ENCODE data around the gene SPAG16. TPM values are rescaled to one million over a fixed set of nuclear protein-coding genes. Genes with fewer than 3 reads are reported as not detected.

Gene SPAG16
- polyA plus RNA-seq, 6 donors from 2014 or later, result 8.4 to 19.7 (median 15.7) TPM

DNA sequence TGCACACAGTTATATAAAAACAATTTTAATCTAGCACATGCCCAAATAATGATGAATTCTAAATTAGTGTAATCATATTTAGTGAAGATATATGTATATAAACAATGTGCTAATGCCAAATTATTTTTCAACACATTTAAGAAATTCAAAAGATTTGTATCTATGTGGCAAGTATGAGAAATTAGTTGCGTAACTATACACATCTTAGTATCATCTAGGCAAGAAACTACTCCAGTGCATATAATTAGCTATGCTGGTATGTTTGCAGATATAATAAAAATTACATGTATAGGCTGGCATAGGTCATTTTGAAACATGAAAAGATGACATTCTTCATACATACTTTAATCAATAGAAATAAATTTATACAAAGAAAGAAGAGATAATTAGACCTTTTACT, 874.6 kb downstream of the SPAG16 start:
- ATAC-seq (ENCODE audit: low read depth in 2 of 2) (no peak), DNase-seq (no peak)
- Mint-ChIP-seq H3K4me3 (no peak overlapping the region), H3K27me3 (no peaks in the 10 kb centered on the region), H3K36me3 (no peaks in the 10 kb centered on the region), H3K4me1 (no peaks in the 10 kb centered on the region), H3K27ac (no peak overlapping the region), H3K9me3 (peaks cover 0 to 1% (median 0%) of the 10 kb centered on the region in 7 donors)

- H3K4me1 Mint-ChIP-seq, result no peaks in the 10 kb centered on the region
- H3K27me3 Mint-ChIP-seq, result no peaks in the 10 kb centered on the region
- peaks cover 0 to 3% (median 0%) of the 10 kb centered on the region in 7 donors for H3K9me3 Mint-ChIP-seq
- DNase-seq (no peak), ATAC-seq (ENCODE audit: low read depth in 2 of 2) (no peak)
- H3K4me3 Mint-ChIP-seq, result no peak overlapping the region
- H3K27ac Mint-ChIP-seq, result no peak overlapping the region
- no peaks in the 10 kb centered on the region for H3K36me3 Mint-ChIP-seq
Observed at GRCh38 chr2:214169281-214169680, 885.0 kb downstream of the SPAG16 start.

DNA sequence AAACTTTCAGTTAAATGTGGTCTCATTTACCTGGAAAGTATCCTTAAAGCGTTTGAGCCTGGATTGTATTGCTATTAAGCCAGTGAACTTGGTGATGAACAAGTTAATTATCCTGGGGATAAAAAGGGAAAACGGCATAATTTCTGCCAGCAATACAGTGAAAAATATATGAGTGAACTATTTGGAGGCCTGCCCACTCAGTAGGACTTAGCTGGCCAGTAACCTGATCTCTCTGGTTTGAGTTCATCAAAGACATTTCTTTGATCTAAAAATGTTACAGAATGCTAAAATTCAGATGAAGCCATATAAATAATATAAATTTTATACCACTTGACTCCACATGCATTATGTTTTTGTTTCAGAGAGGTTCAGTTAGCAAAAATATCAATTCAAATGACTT, 885.5 kb downstream of the SPAG16 start:
- Mint-ChIP-seq H3K4me1 (no peaks in the 10 kb centered on the region), H3K36me3 (no peaks in the 10 kb centered on the region), H3K9me3 (peaks cover 0 to 3% (median 0%) of the 10 kb centered on the region in 7 donors), H3K4me3 (no peak overlapping the region), H3K27me3 (no peaks in the 10 kb centered on the region), H3K27ac (no peak overlapping the region)
- DNase-seq (no peak), ATAC-seq (ENCODE audit: low read depth in 2 of 2) (no peak)

DNA sequence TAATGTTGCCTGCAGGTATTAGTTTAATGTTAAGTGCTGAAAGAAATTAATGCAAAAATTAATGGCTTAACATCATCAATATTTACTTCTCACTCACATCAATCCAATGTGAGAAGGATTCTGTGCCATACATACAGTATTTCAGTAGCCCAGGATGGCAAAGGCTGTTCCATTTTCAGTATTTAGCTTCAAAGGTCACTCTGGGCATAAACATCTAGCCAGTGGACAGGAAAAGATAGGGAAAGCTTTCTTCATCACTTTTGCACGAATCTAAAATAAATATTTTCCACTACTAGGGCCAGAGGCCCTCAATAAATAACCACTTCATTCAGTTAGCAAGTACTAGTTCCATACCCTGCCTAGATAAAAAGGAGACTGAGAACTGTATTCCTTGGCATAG, 890.3 kb downstream of the SPAG16 start:
- ATAC-seq (ENCODE audit: low read depth in 2 of 2) (no peak), DNase-seq (no peak)
- Mint-ChIP-seq H3K4me3 (no peak overlapping the region), H3K27ac (no peak overlapping the region), H3K4me1 (no peaks in the 10 kb centered on the region), H3K27me3 (no peaks in the 10 kb centered on the region), H3K36me3 (no peaks in the 10 kb centered on the region), H3K9me3 (no peaks in the 10 kb centered on the region)

- no peaks in the 10 kb centered on the region for H3K9me3 Mint-ChIP-seq
- no peak overlapping the region for H3K27ac Mint-ChIP-seq
- no peaks in the 10 kb centered on the region for H3K36me3 Mint-ChIP-seq
- H3K27me3 Mint-ChIP-seq, result no peaks in the 10 kb centered on the region
- DNase-seq (no peak), ATAC-seq (ENCODE audit: low read depth in 2 of 2) (no peak)
- no peak overlapping the region for H3K4me3 Mint-ChIP-seq
- no peaks in the 10 kb centered on the region for H3K4me1 Mint-ChIP-seq
Observed at GRCh38 chr2:214180071-214180470, 895.8 kb downstream of the SPAG16 start.

DNA sequence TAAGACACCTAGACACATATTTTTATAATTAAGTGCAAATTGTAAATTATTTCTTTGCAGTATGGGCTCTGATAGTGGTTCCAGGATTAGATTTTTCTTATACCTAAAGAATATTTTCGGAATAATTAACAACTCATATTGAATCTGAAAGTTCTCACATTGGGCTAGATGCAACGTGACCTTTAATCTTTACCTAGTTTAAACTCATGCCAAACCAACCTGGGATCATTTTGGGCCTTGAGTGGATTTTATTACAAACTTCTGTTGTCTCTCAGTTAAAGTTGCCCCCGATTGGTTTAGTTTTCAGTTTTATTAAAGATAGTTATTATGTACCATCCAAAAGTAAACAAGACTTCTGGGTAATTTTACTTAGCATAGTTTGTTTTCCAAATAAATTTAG, 896.4 kb downstream of the SPAG16 start:
- DNase-seq (no peak), ATAC-seq (ENCODE audit: low read depth in 2 of 2) (no peak)
- Mint-ChIP-seq H3K4me1 (no peaks in the 10 kb centered on the region), H3K4me3 (no peak overlapping the region), H3K36me3 (no peaks in the 10 kb centered on the region), H3K27me3 (no peaks in the 10 kb centered on the region), H3K9me3 (no peaks in the 10 kb centered on the region), H3K27ac (no peak overlapping the region)

DNA sequence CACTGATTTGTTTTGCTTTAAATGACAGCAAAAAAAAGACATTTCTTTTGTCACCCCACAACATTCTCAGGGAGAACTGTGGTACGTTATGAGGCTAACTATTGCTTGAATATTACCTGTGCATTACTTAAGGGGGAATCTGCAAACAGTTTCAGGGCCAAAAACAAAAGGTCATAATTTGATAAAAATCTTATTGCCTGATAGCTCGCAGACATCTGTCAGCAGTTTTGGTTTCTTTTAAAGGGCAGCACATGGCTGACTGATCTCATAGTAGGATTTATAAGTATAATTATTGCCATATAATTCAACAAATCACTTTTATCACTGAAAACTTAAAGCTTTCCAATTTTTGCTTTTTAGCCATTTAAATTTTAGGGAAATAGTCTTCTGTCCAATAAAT, 900.2 kb downstream of the SPAG16 start:
- Mint-ChIP-seq H3K36me3 (no peaks in the 10 kb centered on the region), H3K4me3 (no peak overlapping the region), H3K27ac (no peak overlapping the region), H3K9me3 (no peaks in the 10 kb centered on the region), H3K27me3 (no peaks in the 10 kb centered on the region), H3K4me1 (no peaks in the 10 kb centered on the region)
- DNase-seq, result no peak
- no peak for ATAC-seq (ENCODE audit: low read depth in 2 of 2)

GRCh38 chr2:214185546-214185945, 901.3 kb downstream of the SPAG16 start:
- ATAC-seq (ENCODE audit: low read depth in 2 of 2) (no peak), DNase-seq (no peak)
- H3K9me3 Mint-ChIP-seq, result peaks cover 0 to 2% (median 0%) of the 10 kb centered on the region in 7 donors
- peak overlapping the region in 1 of 8 donors; percentile 37 for H3K4me3 Mint-ChIP-seq
- H3K36me3 Mint-ChIP-seq, result no peaks in the 10 kb centered on the region
- H3K27me3 Mint-ChIP-seq, result no peaks in the 10 kb centered on the region
- no peak overlapping the region for H3K27ac Mint-ChIP-seq
- no peaks in the 10 kb centered on the region for H3K4me1 Mint-ChIP-seq

DNA sequence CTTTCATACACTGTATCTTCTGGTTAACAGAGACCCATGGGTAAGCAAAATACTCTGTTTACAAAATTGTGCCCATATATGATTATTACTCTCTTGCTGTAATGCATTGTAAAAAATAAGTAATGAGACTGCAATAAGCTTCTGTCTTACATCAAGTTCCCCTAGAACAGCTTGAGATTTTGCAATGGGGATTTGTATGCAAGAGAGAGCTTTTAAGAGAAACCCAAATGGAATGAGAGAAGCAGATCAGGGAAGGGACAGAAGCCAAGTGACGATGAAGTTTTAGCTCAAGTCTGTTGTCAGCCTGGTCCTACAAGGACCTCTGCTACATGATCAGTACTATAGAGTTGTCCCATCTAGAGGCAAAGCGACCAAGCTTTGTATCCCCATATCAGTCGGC, 908.4 kb downstream of the SPAG16 start:
- no peak overlapping the region for H3K4me3 Mint-ChIP-seq
- H3K36me3 Mint-ChIP-seq, result no peaks in the 10 kb centered on the region
- no peaks in the 10 kb centered on the region for H3K4me1 Mint-ChIP-seq
- no peak for ATAC-seq (ENCODE audit: low read depth in 2 of 2)
- peaks cover 0 to 2% (median 0%) of the 10 kb centered on the region in 7 donors for H3K9me3 Mint-ChIP-seq
- no peaks in the 10 kb centered on the region for H3K27me3 Mint-ChIP-seq
- no peak overlapping the region for H3K27ac Mint-ChIP-seq
- no peak for DNase-seq

DNA sequence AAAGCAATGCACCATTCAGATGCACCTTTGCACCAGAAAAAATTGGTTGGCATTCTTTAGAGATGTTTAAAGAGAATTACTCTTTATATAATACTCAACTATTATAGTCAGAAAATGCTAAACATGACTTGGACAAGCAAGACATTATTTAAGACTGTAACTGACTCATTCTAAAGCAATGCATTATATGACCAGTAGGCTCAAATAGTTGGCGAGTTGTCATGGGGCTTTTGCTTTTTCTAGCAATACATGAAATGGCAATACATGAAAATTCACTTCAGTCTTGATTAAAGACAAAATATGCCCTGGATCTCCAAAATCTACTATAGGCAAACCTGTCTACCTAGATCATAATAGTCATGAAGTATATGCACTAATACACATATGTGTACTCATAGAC, 909.7 kb downstream of the SPAG16 start:
- ATAC-seq (ENCODE audit: low read depth in 2 of 2) (no peak), DNase-seq (no peak)
- H3K4me3 Mint-ChIP-seq, result no peak overlapping the region
- H3K27ac Mint-ChIP-seq, result no peak overlapping the region
- H3K36me3 Mint-ChIP-seq, result no peaks in the 10 kb centered on the region
- H3K4me1 Mint-ChIP-seq, result no peaks in the 10 kb centered on the region
- H3K9me3 Mint-ChIP-seq, result peaks cover 0 to 3% (median 0%) of the 10 kb centered on the region in 7 donors
- H3K27me3 Mint-ChIP-seq, result no peaks in the 10 kb centered on the region

- no peak for ATAC-seq (ENCODE audit: low read depth in 2 of 2)
- peaks cover 0 to 5% (median 0%) of the 10 kb centered on the region in 7 donors for H3K9me3 Mint-ChIP-seq
- DNase-seq, result no peak
- H3K27me3 Mint-ChIP-seq, result no peaks in the 10 kb centered on the region
- no peak overlapping the region for H3K4me3 Mint-ChIP-seq
- H3K27ac Mint-ChIP-seq, result no peak overlapping the region
- no peaks in the 10 kb centered on the region for H3K36me3 Mint-ChIP-seq
- no peaks in the 10 kb centered on the region for H3K4me1 Mint-ChIP-seq
Observed at GRCh38 chr2:214196260-214196659, 912.0 kb downstream of the SPAG16 start.

GRCh38 chr2:214201892-214202291, 917.6 kb downstream of the SPAG16 start:
- no peaks in the 10 kb centered on the region for H3K4me1 Mint-ChIP-seq
- no peak for DNase-seq
- no peak for ATAC-seq (ENCODE audit: low read depth in 2 of 2)
- no peak overlapping the region for H3K27ac Mint-ChIP-seq
- H3K4me3 Mint-ChIP-seq, result no peak overlapping the region
- peaks cover 0 to 7% (median 4%) of the 10 kb centered on the region in 7 donors for H3K9me3 Mint-ChIP-seq
- no peaks in the 10 kb centered on the region for H3K36me3 Mint-ChIP-seq
- no peaks in the 10 kb centered on the region for H3K27me3 Mint-ChIP-seq

GRCh38 chr2:214203214-214203613, 919.0 kb downstream of the SPAG16 start:
- peaks cover 0 to 7% (median 4%) of the 10 kb centered on the region in 7 donors for H3K9me3 Mint-ChIP-seq
- no peaks in the 10 kb centered on the region for H3K27me3 Mint-ChIP-seq
- H3K4me3 Mint-ChIP-seq, result no peak overlapping the region
- no peak overlapping the region for H3K27ac Mint-ChIP-seq
- no peaks in the 10 kb centered on the region for H3K36me3 Mint-ChIP-seq
- ATAC-seq (ENCODE audit: low read depth in 2 of 2) (no peak), DNase-seq (no peak)
- H3K4me1 Mint-ChIP-seq, result no peaks in the 10 kb centered on the region

DNA sequence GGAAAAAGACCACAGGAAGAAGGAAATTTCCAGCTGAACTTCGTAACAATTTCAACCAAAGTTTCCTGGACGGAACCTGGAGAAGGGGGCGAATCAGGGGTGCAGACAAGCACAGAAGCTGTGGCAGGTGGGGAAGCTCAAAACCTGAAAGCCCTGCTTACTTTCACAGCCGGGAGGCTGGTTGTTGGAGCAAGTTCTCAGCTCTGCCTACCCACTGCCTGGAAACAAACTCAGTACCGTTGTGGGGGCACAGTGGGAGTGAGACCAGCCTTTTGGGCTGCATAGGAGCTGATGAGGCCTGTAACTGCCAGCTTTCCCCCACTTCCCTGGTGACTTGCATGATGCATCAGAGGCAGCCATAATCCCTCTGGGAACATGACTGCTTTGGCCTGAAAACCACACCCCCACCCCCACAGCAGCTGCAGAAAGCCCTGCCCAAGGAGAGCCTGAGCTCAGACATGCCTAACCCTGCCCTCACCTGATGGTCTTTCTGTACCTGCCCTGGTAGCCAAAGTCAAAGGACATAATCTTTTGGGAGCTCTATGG, 919.6 kb downstream of the SPAG16 start:
- Mint-ChIP-seq H3K27me3 (no peaks in the 10 kb centered on the region), H3K9me3 (peaks cover 0 to 6% (median 4%) of the 10 kb centered on the region in 7 donors), H3K4me3 (no peak overlapping the region), H3K27ac (no peak overlapping the region), H3K36me3 (no peaks in the 10 kb centered on the region), H3K4me1 (no peaks in the 10 kb centered on the region)
- ATAC-seq (ENCODE audit: low read depth in 2 of 2), result no peak
- DNase-seq, result no peak

DNA sequence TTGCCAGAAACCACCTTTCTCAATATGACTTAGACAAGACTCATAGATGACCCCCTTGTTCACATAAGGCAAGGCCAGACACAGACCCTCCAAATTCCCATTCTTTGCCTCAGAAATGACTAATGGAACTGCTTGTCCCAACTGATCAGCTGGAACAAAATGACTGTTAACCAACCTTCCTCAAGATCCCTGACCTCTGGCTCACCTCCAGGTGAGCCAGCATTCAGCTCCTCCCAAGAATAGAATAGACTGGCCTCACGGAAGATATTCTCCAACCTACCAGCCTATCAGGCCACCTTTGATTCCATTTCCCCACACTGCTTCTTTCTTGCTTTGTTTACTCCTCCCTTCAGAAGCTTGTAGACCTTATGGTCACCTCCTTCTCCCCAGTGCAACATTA, 930.8 kb downstream of the SPAG16 start:
- Mint-ChIP-seq H3K27me3 (no peaks in the 10 kb centered on the region), H3K4me3 (no peak overlapping the region), H3K27ac (no peak overlapping the region), H3K36me3 (no peaks in the 10 kb centered on the region), H3K9me3 (peaks cover 0 to 5% (median 0%) of the 10 kb centered on the region in 7 donors), H3K4me1 (no peaks in the 10 kb centered on the region)
- no peak for DNase-seq
- ATAC-seq (ENCODE audit: low read depth in 2 of 2), result no peak

Measured in naive B cell (primary cell).